CD4-positive, alpha-beta T cell (primary cell): ENCODE data around the gene SLC2A13. TPM values are rescaled to one million over a fixed set of nuclear protein-coding genes. Genes with fewer than 3 reads are reported as not detected.

Source experiments
- ATAC-seq: fragments of 200-7000 bp; cut with Tn5 transposase; one replicate; pipeline ENCODE4 v1.10.0; 2022; ENCODE audit warnings: mild to moderate bottlenecking; ENCODE audit not compliant: poor library complexity
- CTCF ChIA-PET: fragments of 350-600 bp; sonication (Branson Sonifier 250); formaldehyde crosslinking; loops from one replicate; lab custom pipeline; 2021; ENCODE audit warnings: antibody characterized with exemption, inconsistent platforms; lab: Charles Lee
- POLR2A ChIA-PET: fragments of 350-600 bp; sonication (Branson Sonifier 250); formaldehyde crosslinking; loops from one replicate; lab custom pipeline; 2021; ENCODE audit warnings: antibody characterized with exemption, inconsistent platforms; lab: Charles Lee
- DNase-seq, 14 experiments: peaks; one replicate each; pipeline ENCODE4 v3.0.0-alpha.2; 2013 to 2020; ENCODE audit warnings: mixed read lengths in 2 of 14
- H3K27ac ChIP-seq, 2 donors: one replicate each; pipeline versions ENCODE4 v1.5.1 to v1.7.0; 2013; ENCODE audit warnings: low read length in 2 of 2, low read depth in 1 of 2, mild to moderate bottlenecking in 1 of 2
- H3K27me3 ChIP-seq, 2 experiments: 1 replicate in 1 of 2; 2 replicates in 1 of 2; pipeline versions ENCODE4 v1.6.1 to v1.7.0; 2013; ENCODE audit warnings: low read length in 2 of 2, control low read depth in 1 of 2, mild to moderate bottlenecking in 1 of 2, moderate library complexity in 1 of 2; ENCODE audit not compliant: insufficient read depth in 2 of 2, control insufficient read depth in 1 of 2
- H3K36me3 ChIP-seq: one replicate; pipeline ENCODE4 v1.6.1; 2013; ENCODE audit warnings: low read length, control low read depth; ENCODE audit not compliant: insufficient read depth
- H3K4me1 ChIP-seq: one replicate; pipeline ENCODE4 v1.6.1; 2013; ENCODE audit warnings: low read length, control low read depth; ENCODE audit not compliant: insufficient read depth
- H3K4me3 ChIP-seq: one replicate; pipeline ENCODE4 v1.5.1; 2013; ENCODE audit warnings: mild to moderate bottlenecking, low read length, moderate library complexity
- H3K9me3 ChIP-seq, 2 experiments: 1 replicate in 1 of 2; 2 replicates in 1 of 2; pipeline versions ENCODE4 v1.6.1 to v1.7.0; 2013; ENCODE audit warnings: low read length in 2 of 2, mild to moderate bottlenecking in 2 of 2, control low read depth in 1 of 2, moderate library complexity in 1 of 2; ENCODE audit not compliant: control insufficient read depth in 1 of 2, insufficient read depth in 1 of 2
- H3K27ac Mint-ChIP-seq: one replicate; pipeline ENCODE4 v1.8.0; 2020; ENCODE audit warnings: mixed read lengths
- H3K27me3 Mint-ChIP-seq: one replicate; pipeline ENCODE4 v1.8.0; 2021; ENCODE audit warnings: mixed read lengths
- H3K36me3 Mint-ChIP-seq: one replicate; pipeline ENCODE4 v1.8.0; 2021; ENCODE audit warnings: low read depth, mixed read lengths
- H3K4me1 Mint-ChIP-seq: one replicate; pipeline ENCODE4 v1.8.0; 2021; ENCODE audit warnings: low read depth, mixed read lengths
- H3K4me3 Mint-ChIP-seq: one replicate; pipeline ENCODE4 v1.8.0; 2020; ENCODE audit warnings: mild to moderate bottlenecking, mixed read lengths
- H3K9me3 Mint-ChIP-seq: one replicate; pipeline ENCODE4 v1.8.0; 2020; ENCODE audit warnings: mixed read lengths
- intact Hi-C, 2 experiments: fragments of 100-400 bp; cut with DNase I in 1 of 2; cut with micrococcal nuclease in 1 of 2; formaldehyde crosslinking; loops; one replicate each; pipeline versions ENCODE4 v1.15.1 to v1.9.0; 2023 to 2025; cut with DNase I, micrococcal nuclease
- total RNA-seq, 174 experiments: library from RNA in 2 of 174; stranded (reverse) in 2 of 174; gene quantifications; one replicate each; pipeline ENCODE4 v1.2.3 and lab custom pipeline; 2021 to 2026
- TF ChIP-seq, protein P1 (sequence below): fragments of 200-600 bp; IDR thresholded peaks from one replicate; pipeline ENCODE4 v1.8.0; 2022; ENCODE audit warnings: antibody characterized with exemption, mild to moderate bottlenecking

SLC2A13 gene
- total RNA-seq, 2 experiments from 2014 or later, result 1.6 to 1.7 TPM

DNA sequence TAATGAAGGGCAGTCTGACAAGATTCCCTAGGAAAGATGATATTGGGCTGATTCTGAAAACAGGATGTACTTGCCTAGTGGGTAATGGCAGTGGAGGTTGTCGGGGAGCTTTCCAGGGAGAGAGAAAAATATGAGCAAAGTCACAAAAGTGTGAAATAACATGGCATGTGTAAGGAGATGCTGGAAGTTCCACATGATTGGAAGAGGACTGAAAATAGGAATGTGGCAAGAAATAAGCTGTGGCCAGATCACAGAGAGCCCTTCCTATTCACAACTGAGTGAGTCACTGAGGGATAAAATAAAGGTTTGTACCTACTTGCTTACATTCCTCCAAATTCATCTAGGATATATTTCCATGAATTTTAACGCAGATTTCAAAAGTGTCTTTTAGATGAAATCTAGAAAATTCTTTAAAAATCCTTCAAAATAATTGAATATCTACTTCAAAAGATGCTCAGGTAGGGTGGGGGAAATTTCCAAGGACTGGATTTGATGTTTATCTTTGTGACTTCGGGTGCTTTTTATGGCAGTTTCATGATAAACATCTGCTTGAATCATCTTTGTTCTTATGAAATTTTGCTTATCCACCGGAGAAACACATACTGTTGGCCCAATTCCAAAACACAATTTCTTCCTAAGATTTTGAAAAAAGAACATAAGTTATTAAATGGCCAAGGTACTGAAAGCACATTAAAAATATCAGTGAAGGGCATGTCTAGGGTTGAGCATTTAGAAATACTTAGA is 36.3 kb upstream of the SLC2A13 start:
- Histone ChIP-seq H3K36me3 (no peaks in the 10 kb centered on the region), H3K4me1 (no peaks in the 10 kb centered on the region), H3K27ac (no peak overlapping the region), H3K27me3 (no peaks in the 10 kb centered on the region), H3K9me3 (no peaks in the 10 kb centered on the region), H3K4me3 (no peak overlapping the region)
- TF ChIP-seq, protein P1, sequence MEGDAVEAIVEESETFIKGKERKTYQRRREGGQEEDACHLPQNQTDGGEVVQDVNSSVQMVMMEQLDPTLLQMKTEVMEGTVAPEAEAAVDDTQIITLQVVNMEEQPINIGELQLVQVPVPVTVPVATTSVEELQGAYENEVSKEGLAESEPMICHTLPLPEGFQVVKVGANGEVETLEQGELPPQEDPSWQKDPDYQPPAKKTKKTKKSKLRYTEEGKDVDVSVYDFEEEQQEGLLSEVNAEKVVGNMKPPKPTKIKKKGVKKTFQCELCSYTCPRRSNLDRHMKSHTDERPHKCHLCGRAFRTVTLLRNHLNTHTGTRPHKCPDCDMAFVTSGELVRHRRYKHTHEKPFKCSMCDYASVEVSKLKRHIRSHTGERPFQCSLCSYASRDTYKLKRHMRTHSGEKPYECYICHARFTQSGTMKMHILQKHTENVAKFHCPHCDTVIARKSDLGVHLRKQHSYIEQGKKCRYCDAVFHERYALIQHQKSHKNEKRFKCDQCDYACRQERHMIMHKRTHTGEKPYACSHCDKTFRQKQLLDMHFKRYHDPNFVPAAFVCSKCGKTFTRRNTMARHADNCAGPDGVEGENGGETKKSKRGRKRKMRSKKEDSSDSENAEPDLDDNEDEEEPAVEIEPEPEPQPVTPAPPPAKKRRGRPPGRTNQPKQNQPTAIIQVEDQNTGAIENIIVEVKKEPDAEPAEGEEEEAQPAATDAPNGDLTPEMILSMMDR, result no peak
- ATAC-seq, result no peak
- intact Hi-C loops, result loop anchor here in 1 of 2 experiments (10.0 kb wide), 1 partner anchor 697 kb away; the partner anchor contains the start of gene KIF21A
- Mint-ChIP-seq H3K4me1 (peaks cover 4% of the 10 kb centered on the region), H3K4me3 (no peak overlapping the region), H3K27me3 (peaks cover 9% of the 10 kb centered on the region), H3K27ac (no peak overlapping the region), H3K9me3 (no peaks in the 10 kb centered on the region), H3K36me3 (no peaks in the 10 kb centered on the region)
- CTCF ChIA-PET, result no interaction called here
- DNase-seq, result no peak
- POLR2A ChIA-PET, result no interaction called here

DNA sequence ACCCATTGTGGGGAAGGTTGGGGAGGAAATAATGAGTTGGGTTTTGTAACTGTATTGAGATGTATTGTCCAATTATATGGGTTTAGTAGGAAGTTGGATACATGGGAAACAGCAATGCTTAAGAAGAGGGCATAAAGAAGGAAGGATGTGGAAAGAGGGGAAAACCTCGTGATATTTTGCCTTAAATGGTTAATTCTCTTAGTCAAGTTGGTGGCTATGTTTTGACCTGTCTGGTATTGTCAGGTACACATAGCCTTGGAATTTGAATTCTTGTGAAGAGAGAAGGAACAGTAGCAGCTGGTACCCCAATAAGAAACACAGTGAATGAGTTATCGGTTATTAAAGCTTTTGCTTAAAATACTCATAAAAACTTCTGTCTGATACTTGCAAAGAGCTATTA is 32.6 kb upstream of the SLC2A13 start:
- H3K4me3 ChIP-seq, result no peak overlapping the region
- Mint-ChIP-seq H3K27ac (no peak overlapping the region), H3K27me3 (peaks cover 5% of the 10 kb centered on the region), H3K9me3 (no peaks in the 10 kb centered on the region), H3K36me3 (no peaks in the 10 kb centered on the region), H3K4me3 (no peak overlapping the region), H3K4me1 (peaks cover 5% of the 10 kb centered on the region)
- DNase-seq (no peak), ATAC-seq (no peak)
- no peak overlapping the region for H3K27ac ChIP-seq
- ChIA-PET POLR2A (no interaction called here), CTCF (no interaction called here)
- H3K9me3 ChIP-seq, result no peaks in the 10 kb centered on the region
- TF ChIP-seq, protein P1, result no peak
- H3K27me3 ChIP-seq, result no peaks in the 10 kb centered on the region
- no peaks in the 10 kb centered on the region for H3K36me3 ChIP-seq
- no peaks in the 10 kb centered on the region for H3K4me1 ChIP-seq
- intact Hi-C loops, result no loop called here

DNA sequence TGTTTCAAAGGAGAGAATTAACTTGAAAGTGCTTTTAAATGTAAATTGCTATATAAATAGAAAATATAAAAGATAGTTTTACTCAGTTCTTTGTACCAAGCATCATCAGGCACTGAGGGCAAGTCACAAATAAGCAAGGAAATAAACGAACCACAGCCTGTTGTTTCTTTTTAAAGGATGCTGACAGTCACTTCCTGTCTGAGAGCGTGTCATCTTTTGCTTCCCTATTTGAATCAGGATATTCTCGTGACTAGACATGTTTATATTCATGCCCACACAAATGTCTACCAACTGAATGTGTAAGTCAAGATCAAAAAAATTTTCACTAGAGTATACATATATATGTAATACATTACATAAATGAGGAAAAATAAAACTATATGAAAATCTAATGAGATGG is 31.4 kb upstream of the SLC2A13 start:
- TF ChIP-seq, protein P1, result no peak
- Mint-ChIP-seq H3K27me3 (peaks cover 5% of the 10 kb centered on the region), H3K4me1 (peaks cover 5% of the 10 kb centered on the region), H3K4me3 (no peak overlapping the region), H3K9me3 (no peaks in the 10 kb centered on the region), H3K36me3 (no peaks in the 10 kb centered on the region), H3K27ac (no peak overlapping the region)
- ChIA-PET POLR2A (no interaction called here), CTCF (no interaction called here)
- H3K4me1 ChIP-seq, result no peaks in the 10 kb centered on the region
- intact Hi-C loops, result no loop called here
- peak; percentile 90 for ATAC-seq
- H3K27ac ChIP-seq, result no peak overlapping the region
- peak in 4 of 14 experiments; percentile 3 to 70 (median 59) for DNase-seq
- no peaks in the 10 kb centered on the region for H3K27me3 ChIP-seq
- no peak overlapping the region for H3K4me3 ChIP-seq
- no peaks in the 10 kb centered on the region for H3K36me3 ChIP-seq
- no peaks in the 10 kb centered on the region for H3K9me3 ChIP-seq
